HG03135 (cell line): Measurements from ENCODE around the gene LYSMD4.

Experiments used
- ATAC-seq: cut with Tn5 transposase; IDR thresholded peaks from one replicate; pipeline ENCODE4 v1.9.1; 2021; ENCODE audit warnings: mild to moderate bottlenecking, moderate library complexity; ENCODE audit not compliant: unreplicated experiment

The LYSMD4 gene

DNA sequence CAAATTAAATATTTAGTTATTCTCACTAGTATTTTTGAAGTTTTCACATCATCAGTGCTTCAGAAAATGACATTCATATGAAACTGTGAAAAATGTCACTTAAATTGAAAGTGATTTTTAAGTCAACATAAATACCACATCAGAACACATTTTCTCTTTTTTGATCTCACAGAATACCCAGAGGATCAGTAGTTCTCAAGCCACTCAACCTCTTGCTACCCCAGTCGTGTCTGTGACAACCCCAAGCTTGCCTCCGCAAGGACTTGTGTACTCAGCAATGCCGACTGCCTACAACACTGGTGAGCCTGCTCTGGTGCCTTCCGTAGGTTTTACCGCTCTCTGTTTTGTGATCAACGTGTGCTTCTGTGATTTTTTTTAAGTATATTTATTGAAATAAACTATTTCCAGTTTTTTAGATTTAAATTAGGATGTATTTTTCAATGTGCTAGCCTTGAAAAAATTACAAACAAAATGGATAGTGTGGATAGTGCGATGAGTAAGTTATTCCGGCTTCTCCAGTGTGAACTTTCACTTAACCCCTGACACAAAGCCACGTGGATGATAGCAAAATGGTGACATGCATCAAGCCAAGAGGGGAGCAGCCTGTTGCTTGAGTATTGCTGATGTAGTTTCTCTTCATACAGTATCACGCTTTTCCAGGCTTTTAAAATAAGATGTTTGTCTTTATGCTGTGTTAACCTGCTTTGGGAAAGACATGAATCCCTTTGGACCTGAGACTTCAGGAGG, 26.5 kb downstream of the LYSMD4 start:
- ATAC-seq = no peak

- ATAC-seq = peak; percentile 68
These were observed 28.8 kb downstream of the LYSMD4 start for GRCh38 chr15:99704444-99704838.

GRCh38 chr15:99703603-99704443, 29.4 kb downstream of the LYSMD4 start:
- ATAC-seq = peak; percentile 59

GRCh38 chr15:99702895-99703602, 30.2 kb downstream of the LYSMD4 start:
- ATAC-seq = peak; percentile 7

DNA sequence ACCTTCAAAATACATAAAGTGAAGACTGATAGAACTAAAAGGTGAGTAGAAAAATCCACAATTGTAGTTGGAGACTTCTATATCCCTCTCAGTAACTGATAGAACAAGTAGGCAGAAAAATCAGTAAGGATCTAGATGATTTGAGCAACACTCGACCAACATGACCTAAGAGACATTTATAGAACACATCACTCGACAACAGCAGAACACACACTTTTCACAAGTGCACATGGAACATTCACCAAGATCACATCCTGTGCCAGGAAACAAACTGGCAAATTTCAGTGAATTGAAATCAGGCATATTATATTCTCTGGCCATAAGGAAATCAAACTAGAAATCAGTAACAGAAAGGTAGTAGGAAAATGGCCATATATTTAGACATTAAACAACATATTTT, 37.1 kb downstream of the LYSMD4 start:
- no peak for ATAC-seq

- no peak for ATAC-seq
These were observed 40.4 kb downstream of the LYSMD4 start for GRCh38 chr15:99692825-99693224.

GRCh38 chr15:99686290-99686689, 46.9 kb downstream of the LYSMD4 start:
- ATAC-seq = no peak

DNA sequence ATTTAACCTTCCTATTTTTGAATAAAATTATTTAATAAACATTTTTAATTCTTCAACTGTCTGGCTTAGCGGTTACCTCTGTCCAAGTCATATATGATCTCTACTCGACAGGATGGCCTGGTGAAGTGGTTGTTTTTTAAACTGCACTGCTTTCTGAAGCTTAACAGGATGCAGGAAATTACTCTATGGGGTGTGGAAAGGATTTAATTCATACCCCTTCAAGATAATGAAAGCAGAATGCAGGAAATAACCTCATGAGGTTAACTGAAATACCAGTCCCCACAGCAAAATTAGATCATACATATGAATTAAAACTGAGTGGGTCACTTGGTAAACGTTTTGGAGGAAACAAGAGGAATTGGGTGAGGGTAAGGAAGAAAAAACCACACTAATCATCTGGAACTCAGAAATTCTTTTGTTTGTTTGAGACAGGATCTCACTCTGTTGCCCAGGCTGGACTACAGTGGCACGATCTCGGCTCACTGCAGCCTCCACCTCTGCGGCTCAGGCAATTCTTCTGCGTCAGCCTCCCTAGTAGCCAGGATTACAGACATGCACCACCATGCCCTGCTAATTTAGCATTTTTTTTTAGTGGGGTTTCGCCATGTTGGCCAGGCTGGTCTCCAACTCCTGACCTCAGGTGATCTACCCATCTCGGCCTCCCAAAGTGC, 50.1 kb downstream of the LYSMD4 start:
- ATAC-seq = no peak

DNA sequence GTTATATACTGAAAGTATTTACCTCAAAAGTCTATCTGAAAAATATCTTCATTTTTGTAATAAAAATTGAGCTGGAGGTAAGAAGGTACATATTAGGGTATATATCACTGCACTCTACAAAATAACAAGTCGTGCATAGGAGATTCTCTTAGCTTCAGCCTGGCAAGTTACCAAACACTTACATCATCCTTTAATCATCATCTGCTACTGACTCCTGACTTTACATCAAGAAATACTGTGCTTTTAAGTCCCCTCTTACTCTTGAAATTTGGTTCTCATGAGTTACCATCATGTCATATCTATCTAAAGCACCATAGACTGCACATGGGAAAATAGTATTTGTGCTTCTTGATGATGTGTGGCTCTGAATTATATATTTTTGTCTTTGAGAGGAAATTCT, 50.8 kb downstream of the LYSMD4 start:
- ATAC-seq = no peak

GRCh38 chr15:99681990-99682389, 51.2 kb downstream of the LYSMD4 start:
- no peak for ATAC-seq

GRCh38 chr15:99680276-99680675, 53.0 kb downstream of the LYSMD4 start:
- no peak for ATAC-seq

- ATAC-seq = peak; percentile 75
These were observed 55.6 kb downstream of the LYSMD4 start for GRCh38 chr15:99677540-99678134.
